Natural killer cell (primary cell): ENCODE measurements around the gene MTPN. TPM values are rescaled to one million over a fixed set of nuclear protein-coding genes. Genes with fewer than 3 reads are reported as not detected.

Experiments
- ATAC-seq, 3 donors: fragments of 150-1000 bp in 2 of 3; fragments of 200-7000 bp in 1 of 3; cut with Tn5 transposase; 1 replicate in 1 of 3; 2 replicates in 2 of 3; pipeline ENCODE4 v1.10.0; 2021; ENCODE audit warnings: mild to moderate bottlenecking in 2 of 3, moderate library complexity in 2 of 3
- DNase-seq, 2 donors: peaks; one replicate each; pipeline versions ENCODE4 v3.0.0 to v3.0.0-alpha.2; 2013 to 2021; ENCODE audit warnings: mixed read lengths in 1 of 2
- H3K27ac ChIP-seq: one replicate; pipeline ENCODE4 v1.5.1; 2013; ENCODE audit warnings: mild to moderate bottlenecking, low read length
- H3K27me3 ChIP-seq: one replicate; pipeline ENCODE4 v1.6.1; 2013; ENCODE audit warnings: low read length; ENCODE audit not compliant: control insufficient read depth, insufficient read depth
- H3K36me3 ChIP-seq: one replicate; pipeline ENCODE4 v1.6.1; 2013; ENCODE audit warnings: low read length; ENCODE audit not compliant: control insufficient read depth, insufficient read depth
- H3K4me1 ChIP-seq: one replicate; pipeline ENCODE4 v1.6.1; 2013; ENCODE audit warnings: low read length; ENCODE audit not compliant: control insufficient read depth, insufficient read depth
- H3K4me3 ChIP-seq: one replicate; pipeline ENCODE4 v1.5.1; 2013; ENCODE audit warnings: low read length
- H3K9me3 ChIP-seq: one replicate; pipeline ENCODE4 v1.6.1; 2013; ENCODE audit warnings: low read length; ENCODE audit not compliant: control insufficient read depth, insufficient read depth
- H3K27ac Mint-ChIP-seq, 2 donors: one replicate each; pipeline ENCODE4 v1.8.0; 2022; ENCODE audit warnings: mild to moderate bottlenecking in 2 of 2, mixed read lengths in 2 of 2, moderate library complexity in 1 of 2
- H3K27me3 Mint-ChIP-seq, 2 donors: one replicate each; pipeline ENCODE4 v1.8.0; 2022; ENCODE audit warnings: low read depth in 2 of 2, mixed read lengths in 2 of 2
- H3K36me3 Mint-ChIP-seq: one replicate; pipeline ENCODE4 v1.8.0; 2022; ENCODE audit warnings: mixed read lengths
- H3K4me1 Mint-ChIP-seq, 2 donors: one replicate each; pipeline ENCODE4 v1.8.0; 2022; ENCODE audit warnings: mixed read lengths in 2 of 2
- H3K4me3 Mint-ChIP-seq: one replicate; pipeline ENCODE4 v1.8.0; 2022; ENCODE audit warnings: mild to moderate bottlenecking, moderate library complexity, mixed read lengths
- H3K9me3 Mint-ChIP-seq, 2 donors: one replicate each; pipeline ENCODE4 v1.8.0; 2022; ENCODE audit warnings: mixed read lengths in 2 of 2
- WGBS: methylation state at CpG from one replicate; pipeline ENCODE4 v1.1.7; 2013; ENCODE audit warnings: missing lambda C conversion rate; ENCODE audit not compliant: insufficient coverage; 5-methylcytosine and 5-hydroxymethylcytosine counted together
- intact Hi-C: fragments of 100-400 bp; cut with micrococcal nuclease; formaldehyde crosslinking; loops from one replicate; pipeline ENCODE4 v1.14.2; 2022
- total RNA-seq, 4 donors: library from RNA; stranded (reverse); fragments of 120-200 nt in 1 of 4; gene quantifications; one replicate each; pipeline versions ENCODE4 v1.2.3 to v1.2.4, GENCODE V29; 2013 to 2022
- TF ChIP-seq, protein P1 (sequence below): fragments of 200-600 bp; IDR thresholded peaks from one replicate; pipeline ENCODE4 v1.8.0; 2022; ENCODE audit warnings: antibody characterized with exemption

MTPN gene
- total RNA-seq, 3 donors from 2014 or later (not counting 1 experiment from before 2014, with no cell fraction given) = 161 to 170 (median 165) TPM

DNA sequence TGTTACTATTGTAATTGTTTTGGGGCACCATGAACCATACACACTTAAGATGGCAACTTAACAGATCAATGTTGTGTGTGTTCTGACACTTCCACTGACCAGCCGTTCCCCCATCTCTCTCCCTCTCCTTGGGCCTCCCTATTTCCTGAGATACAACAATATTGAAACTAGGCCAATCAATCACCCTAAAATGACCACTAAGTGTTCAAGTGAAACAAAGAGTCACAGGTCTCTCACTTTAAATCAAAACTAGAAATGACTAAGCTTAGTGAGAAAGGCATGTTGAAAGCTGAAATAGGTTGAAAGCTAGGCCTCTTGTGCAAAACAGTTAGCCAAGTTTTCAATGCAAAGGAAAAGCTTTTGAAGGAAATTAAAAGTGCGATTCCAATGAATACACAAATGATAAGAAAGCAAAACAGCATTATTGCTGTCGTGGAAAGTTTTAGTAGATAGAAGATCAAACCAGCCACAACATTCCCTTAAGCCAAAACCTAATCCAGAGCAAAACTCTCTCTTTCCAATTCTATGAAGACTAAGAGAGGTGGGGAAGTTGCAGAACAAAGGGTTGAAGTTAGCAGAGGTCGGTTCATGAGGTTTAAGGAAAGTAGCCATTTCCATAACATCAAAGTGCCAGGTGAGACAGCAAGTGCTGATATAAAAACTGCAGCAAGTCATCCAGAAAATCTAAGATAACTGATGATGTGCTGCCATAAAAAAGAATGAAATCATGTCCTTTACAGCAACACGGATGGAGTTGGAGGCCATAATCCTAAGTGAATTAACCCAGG lies 90.6 kb downstream of the MTPN start:
- no peak for ATAC-seq
- H3K9me3 ChIP-seq = no peaks in the 10 kb centered on the region
- H3K4me1 ChIP-seq = no peaks in the 10 kb centered on the region
- DNase-seq = no peak
- Mint-ChIP-seq H3K27ac (no peak overlapping the region), H3K4me3 (no peak overlapping the region), H3K4me1 (no peaks in the 10 kb centered on the region), H3K27me3 (peaks cover 14% of the 10 kb centered on the region in 2 donors), H3K36me3 (no peaks in the 10 kb centered on the region), H3K9me3 (no peaks in the 10 kb centered on the region)
- intact Hi-C loops = no loop called here
- WGBS = 82% methylated on average over 3 of the region's 5 CpGs
- H3K36me3 ChIP-seq = no peaks in the 10 kb centered on the region
- no peaks in the 10 kb centered on the region for H3K27me3 ChIP-seq
- H3K27ac ChIP-seq = no peak overlapping the region
- H3K4me3 ChIP-seq = no peak overlapping the region
- TF ChIP-seq, protein P1, sequence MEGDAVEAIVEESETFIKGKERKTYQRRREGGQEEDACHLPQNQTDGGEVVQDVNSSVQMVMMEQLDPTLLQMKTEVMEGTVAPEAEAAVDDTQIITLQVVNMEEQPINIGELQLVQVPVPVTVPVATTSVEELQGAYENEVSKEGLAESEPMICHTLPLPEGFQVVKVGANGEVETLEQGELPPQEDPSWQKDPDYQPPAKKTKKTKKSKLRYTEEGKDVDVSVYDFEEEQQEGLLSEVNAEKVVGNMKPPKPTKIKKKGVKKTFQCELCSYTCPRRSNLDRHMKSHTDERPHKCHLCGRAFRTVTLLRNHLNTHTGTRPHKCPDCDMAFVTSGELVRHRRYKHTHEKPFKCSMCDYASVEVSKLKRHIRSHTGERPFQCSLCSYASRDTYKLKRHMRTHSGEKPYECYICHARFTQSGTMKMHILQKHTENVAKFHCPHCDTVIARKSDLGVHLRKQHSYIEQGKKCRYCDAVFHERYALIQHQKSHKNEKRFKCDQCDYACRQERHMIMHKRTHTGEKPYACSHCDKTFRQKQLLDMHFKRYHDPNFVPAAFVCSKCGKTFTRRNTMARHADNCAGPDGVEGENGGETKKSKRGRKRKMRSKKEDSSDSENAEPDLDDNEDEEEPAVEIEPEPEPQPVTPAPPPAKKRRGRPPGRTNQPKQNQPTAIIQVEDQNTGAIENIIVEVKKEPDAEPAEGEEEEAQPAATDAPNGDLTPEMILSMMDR = no peak

GRCh38 chr7:135884495-135885232 lies 92.5 kb downstream of the MTPN start:
- H3K4me3 ChIP-seq = no peak overlapping the region
- Mint-ChIP-seq H3K27ac (no peak overlapping the region), H3K36me3 (no peaks in the 10 kb centered on the region), H3K27me3 (peaks cover 14 to 27% of the 10 kb centered on the region in 2 donors), H3K9me3 (no peaks in the 10 kb centered on the region), H3K4me3 (no peak overlapping the region), H3K4me1 (no peaks in the 10 kb centered on the region)
- no peak overlapping the region for H3K27ac ChIP-seq
- 91% methylated on average over 9 of the region's 9 CpGs for WGBS
- DNase-seq (no peak), ATAC-seq (no peak)
- no peaks in the 10 kb centered on the region for H3K4me1 ChIP-seq
- no peaks in the 10 kb centered on the region for H3K27me3 ChIP-seq
- intact Hi-C loops = no loop called here
- no peaks in the 10 kb centered on the region for H3K36me3 ChIP-seq
- TF ChIP-seq, protein P1 = no peak
- H3K9me3 ChIP-seq = no peaks in the 10 kb centered on the region

DNA sequence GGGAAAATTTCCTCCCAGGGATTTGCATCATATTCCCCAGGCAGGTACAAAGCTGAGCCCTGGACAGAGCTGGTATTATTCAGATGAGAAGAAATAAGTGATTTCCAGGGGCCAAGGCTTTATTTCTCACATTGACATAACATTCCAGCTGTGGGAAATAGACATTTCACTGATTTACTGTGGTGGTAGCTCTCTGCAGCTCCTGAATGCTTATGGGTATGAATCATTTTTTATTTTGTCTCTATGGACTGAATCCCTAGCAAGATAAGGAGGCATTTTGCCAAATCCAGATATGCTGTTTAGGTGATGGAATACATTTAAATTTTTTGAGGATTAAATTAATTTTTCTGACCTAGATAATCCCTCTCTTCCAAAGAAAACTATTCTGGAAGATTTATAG lies 97.9 kb downstream of the MTPN start:
- TF ChIP-seq, protein P1 = no peak
- H3K9me3 ChIP-seq = no peaks in the 10 kb centered on the region

More for the DNA sequence above, 97.9 kb downstream of the MTPN start:
- Mint-ChIP-seq H3K9me3 (no peaks in the 10 kb centered on the region), H3K4me3 (no peak overlapping the region), H3K27ac (no peak overlapping the region), H3K27me3 (peaks cover 13 to 44% of the 10 kb centered on the region in 2 donors), H3K36me3 (no peaks in the 10 kb centered on the region), H3K4me1 (no peaks in the 10 kb centered on the region)
- no peaks in the 10 kb centered on the region for H3K36me3 ChIP-seq
- H3K27ac ChIP-seq = no peak overlapping the region
- intact Hi-C loops = no loop called here
- DNase-seq (no peak), ATAC-seq (no peak)
- H3K4me1 ChIP-seq = no peaks in the 10 kb centered on the region
- H3K4me3 ChIP-seq = no peak overlapping the region
- no peaks in the 10 kb centered on the region for H3K27me3 ChIP-seq
